Stimulated activated CD4-positive, alpha-beta T cell treated with anti-CD3 and anti-CD28 coated beads, TNF-alpha, amount 100 ng/mL, for 48 hours (primary cell): ENCODE results near the gene AP4M1.
"Not testable (repeated sequence)": the region's sequence is repeated elsewhere in the genome, so short reads cannot be mapped to it uniquely, and the experiment has no call there.

Source experiments
- DNase-seq, 3 donors: peaks; one replicate each; pipeline ENCODE4 v3.0.0-alpha.2; 2020; ENCODE audit warnings: low read depth in 3 of 3

Gene AP4M1

DNA sequence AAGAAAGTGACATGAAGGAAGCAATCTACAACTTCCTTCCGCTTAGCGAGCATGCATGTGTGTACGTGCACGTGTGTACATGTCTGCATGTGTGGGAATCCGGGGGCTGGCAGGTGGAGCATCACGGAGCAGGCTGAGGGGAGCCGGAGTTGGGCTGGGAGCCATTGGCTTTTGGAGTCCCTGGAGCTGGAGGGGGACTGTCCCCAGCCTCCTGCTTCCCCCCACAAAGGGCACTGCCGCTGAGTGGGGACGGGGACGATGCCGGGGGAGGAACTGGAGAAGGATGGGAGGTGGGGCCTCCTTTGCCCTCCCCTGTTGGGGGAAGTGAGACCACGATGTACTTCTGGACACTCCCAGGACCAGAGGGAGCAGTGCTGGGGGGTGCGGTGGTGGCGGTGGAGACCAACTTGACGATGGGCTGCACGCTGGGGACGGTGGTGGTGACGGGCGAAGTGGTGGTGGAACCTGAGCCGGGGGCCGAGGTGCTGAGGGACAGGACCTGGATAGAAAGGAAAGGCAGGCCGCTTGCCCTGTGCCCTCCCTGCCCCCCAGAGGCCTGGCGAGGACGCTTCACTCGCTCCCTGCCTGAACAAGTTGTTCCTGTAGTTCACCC lies 5.8 kb downstream of the AP4M1 start:
- DNase-seq, result no peak

DNA sequence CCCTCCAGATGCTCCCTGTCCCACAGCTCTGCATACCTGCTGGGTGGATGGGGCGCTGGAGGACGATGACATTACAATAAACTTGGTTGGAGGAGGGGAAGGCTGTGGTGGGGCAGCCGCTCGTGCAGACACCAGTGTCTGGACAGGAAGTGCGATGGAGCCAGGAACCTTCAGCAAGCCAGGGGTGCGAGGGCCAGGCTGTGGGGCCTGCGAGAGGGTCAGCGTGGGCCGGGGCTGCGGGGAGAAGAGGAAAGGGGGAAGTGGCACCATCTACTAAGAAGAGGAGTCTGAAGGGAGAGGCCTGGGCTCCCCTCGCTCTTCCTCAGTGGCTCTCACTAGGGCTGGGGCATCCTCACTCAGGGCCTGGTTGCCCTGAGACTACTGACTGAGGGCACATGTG lies 6.4 kb downstream of the AP4M1 start:
- DNase-seq, result no peak

DNA sequence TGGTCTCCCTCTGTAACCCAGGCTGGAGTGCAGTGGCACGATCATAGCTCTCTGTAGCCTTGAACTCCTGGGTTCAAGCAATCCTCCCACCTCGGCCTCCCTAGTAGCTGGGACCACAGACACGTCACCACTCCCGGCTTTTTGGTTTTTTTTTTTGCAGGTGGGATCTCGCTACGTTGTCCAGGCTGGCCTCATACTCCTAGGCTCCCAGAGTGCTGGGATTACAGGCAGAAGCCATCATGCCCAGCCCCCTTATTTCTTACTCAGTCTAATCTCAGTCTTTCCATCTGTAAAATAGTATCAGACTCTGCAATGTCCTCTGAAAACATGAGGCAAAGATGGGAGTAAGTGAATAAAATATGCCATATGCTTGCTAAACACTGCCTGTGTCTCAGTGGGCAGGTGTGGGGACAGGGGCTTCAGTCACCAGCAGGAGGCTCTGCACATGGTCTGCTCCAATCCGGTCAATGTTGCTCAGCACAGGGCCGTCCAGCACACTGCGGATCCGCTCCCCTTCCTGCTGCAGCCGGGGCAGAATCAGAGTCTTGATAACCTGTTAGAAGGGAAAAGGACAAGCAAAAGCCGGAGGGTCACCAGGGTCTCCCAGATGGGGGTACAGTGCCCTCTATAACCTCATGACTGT lies 8.2 kb downstream of the AP4M1 start:
- DNase-seq, result no peak

DNA sequence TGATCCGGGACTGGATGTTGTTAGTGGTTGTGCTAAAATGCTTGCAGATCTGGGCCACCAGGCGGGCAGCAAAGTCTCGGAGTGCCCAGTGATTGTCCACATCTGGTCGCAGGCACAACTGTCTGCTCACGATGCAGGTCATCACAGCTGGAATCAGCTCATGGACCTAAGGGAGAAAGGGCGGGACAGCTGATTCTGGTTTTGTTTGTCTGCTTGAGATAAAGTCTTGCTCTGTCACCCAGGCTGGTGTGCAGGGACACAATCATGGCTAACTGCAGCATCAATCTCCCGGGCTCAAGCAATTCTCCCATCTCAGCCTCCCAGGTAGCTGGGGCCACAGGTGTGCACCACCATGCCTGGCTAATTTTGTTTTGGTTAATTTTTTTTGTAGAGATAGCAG lies 9.7 kb downstream of the AP4M1 start:
- DNase-seq, result no peak

DNA sequence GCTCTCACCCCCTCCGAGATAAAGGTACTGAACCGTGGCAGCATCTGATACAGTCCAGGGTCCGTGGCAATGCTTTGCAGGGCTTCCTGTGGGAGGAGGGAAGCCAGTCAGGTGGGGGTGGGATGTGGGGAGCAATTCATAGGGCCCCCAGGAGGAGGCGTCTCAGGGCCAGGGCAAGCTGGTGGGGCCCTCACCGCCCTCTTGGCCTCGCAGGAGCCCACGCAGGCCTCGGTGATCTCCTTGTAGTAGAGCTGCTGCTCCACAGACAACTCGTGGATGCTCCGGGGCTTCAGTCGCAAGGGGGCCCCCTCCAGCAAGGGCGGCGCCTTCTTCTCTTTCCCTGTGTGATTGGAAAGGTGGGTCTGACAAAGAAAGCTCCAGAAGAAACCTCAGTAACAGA lies 10.5 kb downstream of the AP4M1 start:
- DNase-seq, result no peak

DNA sequence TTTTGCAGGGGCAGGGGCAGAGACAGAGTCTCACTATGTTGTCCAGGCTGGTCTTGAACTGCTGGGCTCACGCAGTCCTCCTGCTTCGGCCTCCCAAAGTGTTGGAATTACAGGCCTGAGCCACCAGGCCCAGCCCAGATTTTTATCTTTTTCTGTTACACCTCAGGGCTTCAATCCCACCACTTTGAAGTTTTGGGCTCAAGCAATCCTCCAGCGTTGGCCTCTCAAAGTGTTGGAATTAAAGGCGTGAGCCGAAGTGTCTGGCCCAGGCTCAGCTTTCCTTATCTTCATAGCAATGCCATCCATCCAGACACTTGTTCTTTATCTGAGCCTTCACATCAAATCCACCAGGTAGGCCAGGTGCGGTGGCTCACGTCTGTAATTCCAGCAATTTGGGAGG lies 13.6 kb downstream of the AP4M1 start:
- DNase-seq, result no peak

DNA sequence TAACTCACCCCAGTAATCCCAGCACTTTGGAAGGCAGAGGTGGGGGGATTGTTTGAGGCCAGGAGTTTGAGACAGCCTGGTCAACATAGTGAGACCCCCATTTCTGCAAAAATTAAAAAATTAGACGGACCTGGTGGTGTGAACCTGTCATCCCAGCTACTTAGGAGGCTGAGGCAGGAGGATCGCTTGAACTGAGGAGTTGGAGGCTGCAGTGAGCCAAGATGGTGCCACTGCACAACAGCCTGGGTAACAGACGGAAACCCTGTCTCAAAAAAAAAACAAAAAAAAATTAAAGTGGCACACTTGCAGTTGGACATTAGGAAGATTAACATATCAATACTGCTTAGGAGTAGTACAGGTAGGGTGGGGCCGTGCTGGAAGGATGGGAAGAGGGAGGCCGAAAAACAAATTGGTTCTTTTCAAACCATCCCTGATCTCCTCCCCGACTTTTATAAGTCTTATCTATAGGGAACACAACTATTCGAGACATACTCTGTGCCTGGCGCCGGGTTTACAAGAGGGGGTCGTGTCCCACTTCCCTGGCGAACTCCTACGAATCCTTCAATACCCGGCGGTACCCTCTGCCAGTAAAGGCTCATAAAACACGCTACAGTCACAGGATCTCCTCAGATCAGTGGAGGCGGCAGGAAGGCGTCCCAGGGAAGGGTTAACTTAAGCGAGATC lies 17.1 kb downstream of the AP4M1 start:
- no peak for DNase-seq

DNA sequence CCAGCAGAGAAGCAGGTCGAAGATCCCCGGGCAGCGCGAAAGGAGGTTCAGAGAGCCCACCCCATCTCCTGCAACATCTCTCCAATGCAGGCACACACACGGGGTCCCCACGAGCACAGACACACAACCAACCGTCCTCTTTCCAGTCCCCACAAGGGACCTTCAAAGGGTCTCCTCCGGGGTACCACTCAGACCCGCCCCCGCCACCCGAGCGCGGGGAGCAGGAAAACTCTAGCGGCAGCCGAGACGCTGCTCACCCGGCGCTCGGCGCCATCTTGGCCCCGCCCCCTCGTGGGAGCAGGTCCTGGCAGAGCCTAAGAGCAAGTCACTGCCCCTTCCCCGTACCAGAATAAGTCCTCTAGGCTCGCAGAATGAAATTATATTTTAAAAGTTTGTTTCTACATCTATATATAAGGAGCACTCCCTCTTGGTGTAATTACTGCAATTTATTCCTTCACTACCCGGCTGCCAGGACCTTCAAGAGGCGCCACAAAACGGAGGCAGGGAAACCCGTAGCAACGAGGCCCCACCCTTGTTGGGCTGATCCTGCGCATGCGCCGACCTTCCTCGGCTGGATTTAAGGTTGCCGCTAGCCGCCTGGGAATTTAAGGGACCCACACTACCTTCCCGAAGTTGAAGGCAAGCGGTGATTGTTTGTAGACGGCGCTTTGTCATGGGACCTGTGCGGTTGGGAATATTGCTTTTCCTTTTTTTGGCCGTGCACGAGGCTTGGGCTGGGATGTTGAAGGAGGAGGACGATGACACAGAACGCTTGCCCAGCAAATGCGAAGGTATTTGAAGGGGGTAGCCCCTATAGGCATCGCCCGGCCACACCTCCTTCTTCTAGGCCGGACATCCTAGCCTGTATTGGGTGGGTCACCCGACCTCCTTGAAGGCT lies 17.9 kb downstream of the AP4M1 start, which contains the start of the genes CNPY4 and TAF6:
Gene CNPY4 (plus strand): TSS at position 563 of the 898 bp plus-strand sequence. CDS start 111 bp downstream, at position 674.
Gene TAF6 (minus strand): TSS at position 287 of the 898 bp plus-strand sequence. CDS start 5,149 bp downstream, outside the sequence.
- DNase-seq, result peak; percentile 89 to 91 (median 90)

DNA sequence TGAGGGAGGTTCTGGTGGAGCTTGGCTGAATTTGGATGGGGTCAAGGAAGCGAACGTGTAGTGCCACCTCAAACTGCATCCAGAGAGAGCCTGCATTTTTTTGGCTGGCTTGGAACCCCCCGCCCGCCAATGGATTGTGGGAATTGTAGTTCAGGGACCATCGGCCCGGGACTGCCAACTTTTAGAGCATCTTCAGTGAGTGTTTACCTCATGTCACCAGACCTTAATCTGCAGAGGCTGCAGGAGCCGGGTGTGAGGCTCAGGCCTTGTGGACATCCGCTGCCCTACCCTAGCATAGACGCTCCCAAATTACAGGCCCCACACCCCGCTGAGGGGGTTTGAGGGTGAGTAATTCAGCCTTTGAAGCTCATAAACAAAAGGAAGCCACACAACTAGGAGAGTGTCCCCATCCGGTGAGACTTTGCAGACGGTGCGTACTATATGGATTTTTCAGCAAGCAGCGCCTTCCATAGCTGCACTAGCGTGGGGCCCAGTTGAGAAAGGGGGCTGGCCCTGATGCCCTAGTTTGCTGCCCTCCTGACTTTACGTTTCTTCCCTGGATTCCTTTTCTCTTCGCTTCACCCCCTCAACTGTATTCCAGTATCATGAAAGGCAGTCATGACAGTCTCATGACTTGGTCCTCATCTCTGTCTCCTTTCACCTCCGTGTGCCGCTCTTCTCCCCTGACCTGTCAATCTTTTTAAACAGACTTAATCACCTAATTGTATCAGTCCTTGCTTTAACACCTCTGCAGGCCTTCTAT lies 18.7 kb downstream of the AP4M1 start:
- DNase-seq, result peak in 2 of 3 donors; percentile 56 to 60

DNA sequence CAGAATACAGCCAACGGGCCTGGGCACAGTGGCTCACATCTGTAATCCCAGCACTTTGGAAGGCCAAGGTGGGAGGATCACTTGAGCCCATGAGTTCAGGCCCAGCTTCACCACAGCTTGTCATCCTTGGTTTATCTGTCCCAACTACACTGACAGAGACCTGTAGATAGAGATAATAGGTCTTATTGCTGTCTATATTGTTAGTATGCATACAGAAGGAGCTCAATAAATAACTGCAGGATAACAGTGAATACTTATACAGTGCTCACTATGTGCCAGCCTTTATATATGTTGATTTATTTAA lies 19.2 kb downstream of the AP4M1 start:
- DNase-seq, result no peak

DNA sequence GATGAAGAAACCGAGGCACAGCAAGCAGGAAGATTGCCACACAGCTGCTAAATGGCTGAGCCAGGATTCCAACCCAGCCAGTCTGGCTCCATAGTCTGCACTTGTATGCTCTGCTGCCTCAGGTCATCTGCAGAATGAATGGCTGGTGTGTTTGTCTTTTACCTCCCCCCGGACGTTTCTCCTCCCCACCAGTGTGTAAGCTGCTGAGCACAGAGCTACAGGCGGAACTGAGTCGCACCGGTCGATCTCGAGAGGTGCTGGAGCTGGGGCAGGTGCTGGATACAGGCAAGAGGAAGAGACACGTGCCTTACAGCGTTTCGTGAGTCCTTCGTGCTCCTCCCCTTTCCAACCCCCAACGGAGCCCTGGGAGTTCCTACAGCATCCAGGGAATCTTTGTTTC lies 20.6 kb downstream of the AP4M1 start:
- DNase-seq, result no peak

DNA sequence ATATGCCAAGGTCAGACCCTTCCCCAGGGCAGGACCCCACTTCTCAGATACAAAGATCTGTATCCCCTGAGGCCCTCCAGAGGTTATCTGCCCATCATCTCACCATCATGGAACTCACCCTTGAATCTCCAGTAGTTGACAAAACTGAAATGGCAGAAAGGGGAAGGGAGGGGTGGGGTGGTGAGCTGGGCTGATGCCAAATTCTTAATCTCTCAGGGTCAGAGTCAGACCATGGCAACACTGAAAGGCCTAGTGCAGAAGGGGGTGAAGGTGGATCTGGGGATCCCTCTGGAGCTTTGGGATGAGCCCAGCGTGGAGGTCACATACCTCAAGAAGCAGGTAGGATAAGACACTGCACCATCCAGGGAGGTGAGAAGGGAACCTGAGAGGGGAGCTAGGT lies 21.1 kb downstream of the AP4M1 start:
- DNase-seq, result no peak

DNA sequence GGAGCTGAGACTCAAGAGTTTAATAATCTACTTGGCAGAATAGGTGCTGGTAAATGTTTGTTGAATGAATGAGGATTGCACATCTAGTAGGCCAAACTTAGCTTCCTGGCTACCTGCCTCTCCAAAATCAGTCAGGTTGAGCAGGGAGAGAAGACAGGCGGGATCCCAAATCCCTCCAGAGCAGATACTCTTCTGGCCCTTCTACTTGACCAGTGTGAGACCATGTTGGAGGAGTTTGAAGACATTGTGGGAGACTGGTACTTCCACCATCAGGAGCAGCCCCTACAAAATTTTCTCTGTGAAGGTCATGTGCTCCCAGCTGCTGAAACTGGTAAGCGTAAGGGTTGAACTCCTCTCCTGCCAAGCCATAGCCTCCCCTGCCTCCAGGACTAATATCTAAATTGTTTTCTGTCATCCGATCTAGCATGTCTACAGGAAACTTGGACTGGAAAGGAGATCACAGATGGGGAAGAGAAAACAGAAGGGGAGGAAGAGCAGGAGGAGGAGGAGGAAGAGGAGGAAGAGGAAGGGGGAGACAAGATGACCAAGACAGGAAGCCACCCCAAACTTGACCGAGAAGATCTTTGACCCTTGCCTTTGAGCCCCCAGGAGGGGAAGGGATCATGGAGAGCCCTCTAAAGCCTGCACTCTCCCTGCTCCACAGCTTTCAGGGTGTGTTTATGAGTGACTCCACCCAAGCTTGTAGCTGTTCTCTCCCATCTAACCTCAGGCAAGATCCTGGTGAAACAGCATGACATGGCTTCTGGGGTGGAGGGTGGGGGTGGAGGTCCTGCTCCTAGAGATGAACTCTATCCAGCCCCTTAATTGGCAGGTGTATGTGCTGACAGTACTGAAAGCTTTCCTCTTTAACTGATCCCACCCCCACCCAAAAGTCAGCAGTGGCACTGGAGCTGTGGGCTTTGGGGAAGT lies 23.1 kb downstream of the AP4M1 start:
- DNase-seq, result no peak

DNA sequence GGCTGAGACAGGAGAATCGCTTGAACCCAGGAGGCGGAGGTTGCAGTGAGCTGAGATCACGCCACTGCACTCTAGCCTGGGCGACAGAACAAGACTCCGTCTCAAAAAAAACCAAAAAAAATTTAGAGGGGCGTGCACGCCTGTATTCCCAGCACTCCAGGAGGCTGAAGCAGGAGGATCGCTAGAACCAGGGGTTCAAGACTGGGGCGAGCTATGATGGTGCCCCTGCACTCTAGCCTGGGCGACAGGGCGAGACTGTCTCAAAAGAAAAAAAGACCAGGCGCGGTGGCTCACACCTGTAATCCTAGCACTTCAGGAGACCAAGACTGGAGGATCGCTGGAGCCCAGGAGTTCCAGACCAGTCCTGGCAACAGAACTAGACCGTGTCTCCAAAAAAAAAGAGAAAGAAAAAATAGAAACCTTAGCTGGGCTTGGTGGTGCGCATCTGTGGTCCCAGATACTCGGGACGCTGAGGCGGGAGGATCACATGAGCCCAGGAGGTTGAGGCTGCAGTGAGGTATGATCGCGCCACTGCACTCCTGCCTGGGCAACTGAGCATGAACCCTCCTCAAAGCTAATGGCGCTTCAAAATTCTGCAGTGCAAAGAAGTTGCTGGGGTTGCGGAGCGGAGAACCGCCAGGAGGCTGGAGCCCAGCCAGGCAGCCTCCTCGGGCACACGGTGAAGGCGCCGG lies 24.9 kb downstream of the AP4M1 start:
- no peak for DNase-seq

DNA sequence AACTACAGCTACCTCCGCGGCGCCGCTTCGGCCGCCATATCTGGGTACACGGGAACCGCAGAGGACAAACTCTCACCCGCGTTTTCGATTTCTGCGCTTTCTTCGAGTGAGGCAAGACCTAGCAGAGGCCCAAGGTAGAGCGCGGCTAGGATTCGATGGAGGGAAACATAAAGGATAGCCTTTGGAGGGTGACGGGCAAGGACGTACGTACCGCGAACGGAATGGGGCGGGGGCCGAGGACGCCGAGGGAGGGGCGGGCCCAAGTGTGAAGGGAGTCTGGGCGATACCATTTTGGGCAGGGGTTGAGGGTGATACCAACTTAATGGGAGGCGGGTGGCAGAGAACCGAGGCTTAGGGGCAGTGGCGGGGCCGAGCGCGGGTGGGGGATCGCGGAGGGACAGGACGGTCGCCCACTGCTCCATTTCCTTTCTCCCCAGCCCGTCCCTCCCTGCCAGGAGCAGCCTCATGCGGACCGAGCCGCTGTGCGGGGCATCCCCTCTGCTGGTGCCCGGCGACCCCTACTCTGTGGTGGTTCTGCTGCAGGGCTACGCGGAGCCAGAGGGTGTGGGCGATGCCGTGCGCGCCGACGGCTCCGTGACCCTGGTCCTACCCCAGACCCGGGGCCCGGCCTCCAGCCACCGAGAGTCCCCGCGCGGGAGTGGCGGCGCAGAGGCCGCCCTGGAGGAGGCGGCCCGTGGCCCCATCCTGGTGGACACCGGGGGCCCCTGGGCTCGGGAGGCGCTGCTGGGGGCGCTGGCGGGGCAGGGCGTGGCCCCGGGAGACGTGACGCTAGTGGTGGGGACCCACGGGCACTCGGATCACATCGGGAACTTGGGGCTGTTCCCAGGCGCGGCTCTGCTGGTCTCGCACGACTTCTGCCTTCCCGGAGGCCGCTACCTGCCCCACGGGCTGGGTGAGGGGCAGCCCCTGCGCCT lies 25.8 kb downstream of the AP4M1 start, which contains the start of gene MBLAC1:
Gene MBLAC1 (plus strand): TSS at position 37 of the 935 bp plus-strand sequence. CDS start 429 bp downstream, at position 466.
- DNase-seq, result peak; percentile 80 to 91 (median 84)

DNA sequence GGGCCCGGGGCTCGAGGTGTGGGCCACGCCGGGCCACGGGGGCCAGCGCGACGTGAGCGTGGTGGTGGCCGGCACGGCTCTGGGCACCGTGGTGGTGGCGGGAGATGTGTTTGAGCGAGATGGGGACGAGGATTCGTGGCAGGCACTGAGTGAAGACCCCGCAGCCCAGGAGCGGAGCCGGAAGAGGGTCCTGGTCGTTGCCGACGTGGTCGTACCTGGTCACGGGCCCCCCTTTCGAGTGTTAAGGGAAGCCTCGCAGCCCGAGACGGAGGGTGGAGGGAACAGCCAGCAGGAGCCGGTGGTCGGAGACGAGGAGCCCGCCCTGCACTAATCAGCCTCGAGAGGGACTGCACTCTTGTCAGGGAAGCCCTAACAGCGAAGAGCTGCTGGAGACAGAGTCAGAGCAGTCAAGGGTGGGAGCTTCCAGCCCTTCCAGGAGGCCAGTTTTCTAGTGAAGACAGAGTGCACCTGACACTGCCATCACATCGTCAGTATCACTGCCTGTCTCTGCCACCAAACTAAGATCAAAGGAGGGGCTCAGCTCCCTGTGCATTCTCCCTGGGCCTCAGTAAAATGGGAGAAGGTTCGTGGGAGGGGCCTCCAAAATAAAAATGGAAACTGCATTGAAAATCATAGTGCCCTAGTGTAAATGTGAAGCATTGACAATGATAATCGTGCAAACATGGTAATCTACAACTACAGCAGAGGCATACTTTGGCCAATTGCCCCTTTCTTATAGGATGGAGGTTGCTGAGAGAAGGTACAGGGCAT lies 26.6 kb downstream of the AP4M1 start:
- DNase-seq, result no peak

DNA sequence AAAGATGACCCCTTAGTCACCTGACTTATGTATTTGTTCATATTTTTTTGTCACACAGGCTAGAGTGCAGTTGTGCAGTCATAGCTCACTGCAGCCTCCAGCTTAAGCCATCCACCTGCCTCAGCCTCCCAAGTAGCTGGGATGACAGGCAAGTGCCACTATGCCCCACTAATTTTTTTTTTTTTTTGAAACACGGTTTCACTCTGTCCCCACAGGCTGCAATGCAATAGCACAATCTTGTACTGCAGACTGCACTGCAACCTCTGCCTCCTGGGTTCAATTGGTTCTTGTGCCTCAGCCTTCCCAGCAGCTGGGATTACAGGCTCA lies 27.2 kb downstream of the AP4M1 start:
- no peak for DNase-seq

DNA sequence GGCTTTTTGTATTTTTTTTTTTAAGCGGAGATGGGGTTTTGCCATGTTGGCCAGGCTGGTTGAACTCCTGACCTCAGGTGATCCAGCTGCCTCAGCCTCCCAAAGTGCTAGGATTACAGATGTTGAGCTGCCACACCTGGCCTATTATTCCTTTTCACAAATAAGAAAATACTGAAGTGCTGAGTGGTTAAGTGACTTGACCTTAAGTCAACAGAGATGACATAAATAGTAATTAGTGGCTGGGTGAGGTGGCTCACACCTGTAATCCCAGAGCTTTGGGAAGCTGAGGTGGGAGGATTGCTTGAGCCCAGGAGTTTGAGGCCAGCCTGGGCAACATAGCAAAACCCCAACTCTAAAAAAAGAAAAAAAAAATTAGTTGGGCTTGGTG lies 28.8 kb downstream of the AP4M1 start:
- not testable (repeated sequence) for DNase-seq
